ENCODE data around the gene SIAE.
A peak's percentile ranks its signal among the peaks of the same experiment; 100 is the strongest.

The SIAE gene

DNA sequence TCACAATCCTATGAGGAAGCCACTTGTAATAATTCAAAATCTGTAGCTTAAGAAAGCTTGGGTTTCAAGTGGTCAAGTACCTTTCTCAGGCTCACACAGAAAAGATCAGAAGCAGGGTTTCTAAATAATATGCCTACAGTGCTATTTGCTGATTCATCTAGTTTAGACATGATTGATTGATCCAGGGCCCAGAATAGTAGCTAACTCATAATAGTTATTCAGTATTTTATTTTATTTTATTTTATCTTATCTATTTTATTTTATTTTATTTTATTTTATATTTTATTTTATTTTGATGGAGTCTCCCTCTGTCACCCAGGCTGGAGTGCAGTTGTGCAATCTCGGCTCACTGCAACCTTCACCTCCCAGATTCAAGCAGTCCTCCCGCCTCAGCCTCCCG, 78.2 kb downstream of the SIAE start:
- in situ Hi-C loops (cut with MboI; ENCODE audit: low pct_unique_long_range_greater_than_20kb, low sequenced_read_pairs): no loop called here
- no peak for DNase-seq

- in situ Hi-C loops (cut with MboI; ENCODE audit: low pct_unique_long_range_greater_than_20kb, low sequenced_read_pairs): no loop called here
Measured at GRCh38 chr11:124592627-124593026, 80.9 kb downstream of the SIAE start.

GRCh38 chr11:124591430-124591829, 82.1 kb downstream of the SIAE start:
- in situ Hi-C loops (cut with MboI; ENCODE audit: low pct_unique_long_range_greater_than_20kb, low sequenced_read_pairs): no loop called here
- no peak for DNase-seq

More at GRCh38 chr11:124592627-124593026, 80.9 kb downstream of the SIAE start:
- DNase-seq: no peak

DNA sequence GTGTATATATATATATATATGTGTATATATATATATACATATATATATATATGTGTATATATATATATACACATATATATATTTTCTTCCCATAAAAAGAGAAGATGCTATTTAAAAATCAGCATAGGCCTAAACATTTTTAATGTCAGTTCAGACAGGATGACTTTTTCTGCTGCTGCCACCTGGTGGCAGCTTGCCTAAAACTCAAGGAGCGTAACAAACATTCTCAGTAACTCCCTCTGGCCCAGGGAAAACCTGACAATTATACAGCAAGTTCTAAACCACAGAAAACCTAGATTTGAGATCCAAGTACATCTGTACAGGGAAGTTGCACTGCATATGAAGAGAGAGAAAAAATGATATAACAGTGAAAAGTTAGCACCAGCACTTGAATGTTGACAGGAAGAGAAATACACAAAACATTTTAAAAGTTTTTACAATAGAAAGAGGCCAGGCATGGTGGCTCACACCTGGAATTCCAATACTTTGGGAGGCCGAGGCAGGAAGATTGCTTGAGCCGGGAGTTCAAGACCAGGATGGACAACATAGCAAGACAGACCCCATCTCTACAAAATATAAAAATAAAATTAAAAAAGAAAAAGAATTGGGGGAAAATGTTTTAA, 87.2 kb downstream of the SIAE start:
- DNase-seq: peak; percentile 63
- in situ Hi-C loops (cut with MboI; ENCODE audit: low pct_unique_long_range_greater_than_20kb, low sequenced_read_pairs): no loop called here

GRCh38 chr11:124584681-124585372, 88.7 kb downstream of the SIAE start:
- in situ Hi-C loops (cut with MboI; ENCODE audit: low pct_unique_long_range_greater_than_20kb, low sequenced_read_pairs): no loop called here
- DNase-seq: no peak

DNA sequence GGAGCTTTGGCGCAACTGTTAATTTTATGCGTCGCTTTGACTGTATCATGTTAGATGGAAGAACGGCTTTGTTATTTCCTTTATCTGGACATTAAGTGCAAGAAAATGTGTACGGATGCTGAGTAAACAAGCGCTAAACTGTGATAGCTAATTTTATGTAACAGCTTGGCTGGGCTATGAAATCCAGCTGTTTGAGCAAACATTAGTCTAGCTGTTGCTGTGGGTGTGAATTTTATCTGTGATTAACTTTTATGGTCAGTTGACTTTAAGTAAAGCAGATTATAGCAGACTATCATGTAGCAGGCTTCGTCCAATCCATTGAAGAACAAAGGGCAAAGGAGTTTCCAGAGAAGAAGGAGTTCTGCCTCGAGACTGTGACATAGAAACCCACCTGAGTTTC, 89.8 kb downstream of the SIAE start:
- no peak for DNase-seq
- in situ Hi-C loops (cut with MboI; ENCODE audit: low pct_unique_long_range_greater_than_20kb, low sequenced_read_pairs): no loop called here
